GM12875 (cell line): ENCODE measurements around the gene PKP4.

Experiments used
- H3K4me3 ChIP-seq: one replicate; pipeline ENCODE4 v1.5.1; 2011; ENCODE audit warnings: low read depth, low read length, control low read depth
- CTCF ChIP-seq: IDR thresholded peaks from 2 replicates; pipeline ENCODE4 v1.5.1; 2011; ENCODE audit warnings: low read depth, mild to moderate bottlenecking, control low read depth, inconsistent platforms, low read length, moderate library complexity, borderline replicate concordance; ENCODE audit not compliant: insufficient read depth

Gene PKP4

GRCh38 chr2:158728422-158728821, 271.7 kb downstream of the PKP4 start:
- H3K4me3 ChIP-seq, result no peak overlapping the region
- TF ChIP-seq CTCF, result no peak

DNA sequence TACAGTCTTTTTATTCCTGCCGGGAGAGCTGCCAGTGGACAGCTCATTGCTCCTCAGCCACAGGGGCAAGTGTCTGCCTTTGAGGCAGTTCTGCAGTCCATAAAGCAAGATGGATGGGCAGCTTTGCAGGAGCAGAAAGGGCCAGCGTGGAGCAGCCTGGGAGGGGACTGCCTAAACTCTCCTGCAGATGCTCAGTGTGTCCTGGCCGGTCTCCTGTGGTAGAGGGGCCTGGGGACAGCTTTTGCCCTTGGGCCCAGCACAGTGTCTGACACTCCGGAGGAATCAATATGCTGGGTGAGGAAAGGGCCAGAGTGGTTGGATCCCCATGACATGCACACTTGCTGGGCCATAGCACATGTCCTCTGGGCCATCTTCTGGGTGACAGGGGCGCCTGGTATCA, 272.7 kb downstream of the PKP4 start:
- no peak overlapping the region for H3K4me3 ChIP-seq
- no peak for TF ChIP-seq CTCF

DNA sequence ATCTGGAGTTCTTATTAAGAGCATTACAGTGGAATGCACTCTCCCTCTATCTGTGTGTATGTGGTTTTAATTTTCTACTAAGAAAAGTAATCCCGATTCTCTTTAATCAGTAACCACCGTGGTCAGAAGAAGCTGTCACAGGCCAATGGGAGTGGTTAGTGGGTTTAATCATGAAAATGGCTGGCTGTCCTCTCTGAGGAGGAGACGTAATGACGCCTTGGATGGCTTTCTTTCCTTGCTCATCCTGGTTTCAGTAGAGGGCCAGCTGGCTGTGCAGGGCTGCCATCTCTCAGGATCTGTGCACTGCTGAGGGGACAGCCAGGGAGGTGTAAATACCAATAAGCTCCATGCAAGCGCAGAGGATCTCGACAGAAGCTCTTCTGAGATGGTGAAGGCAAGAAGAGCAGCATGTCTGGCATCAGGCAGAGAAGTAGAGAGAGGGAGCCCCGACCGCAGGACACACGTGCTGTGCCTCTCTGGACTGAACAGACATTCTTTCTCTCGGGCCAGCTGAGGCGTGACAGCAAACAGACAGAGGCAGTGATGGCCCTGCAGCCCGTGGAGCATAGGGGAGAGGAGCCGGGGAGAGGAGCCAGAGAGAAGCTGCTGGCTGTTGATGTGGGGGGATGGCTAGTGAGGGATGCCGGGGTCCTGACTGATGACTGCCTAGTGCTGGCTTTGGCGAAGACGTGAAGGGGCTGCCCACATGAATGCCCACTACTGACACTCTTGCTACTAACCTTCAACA, 273.3 kb downstream of the PKP4 start:
- no peak for TF ChIP-seq CTCF
- no peak overlapping the region for H3K4me3 ChIP-seq

DNA sequence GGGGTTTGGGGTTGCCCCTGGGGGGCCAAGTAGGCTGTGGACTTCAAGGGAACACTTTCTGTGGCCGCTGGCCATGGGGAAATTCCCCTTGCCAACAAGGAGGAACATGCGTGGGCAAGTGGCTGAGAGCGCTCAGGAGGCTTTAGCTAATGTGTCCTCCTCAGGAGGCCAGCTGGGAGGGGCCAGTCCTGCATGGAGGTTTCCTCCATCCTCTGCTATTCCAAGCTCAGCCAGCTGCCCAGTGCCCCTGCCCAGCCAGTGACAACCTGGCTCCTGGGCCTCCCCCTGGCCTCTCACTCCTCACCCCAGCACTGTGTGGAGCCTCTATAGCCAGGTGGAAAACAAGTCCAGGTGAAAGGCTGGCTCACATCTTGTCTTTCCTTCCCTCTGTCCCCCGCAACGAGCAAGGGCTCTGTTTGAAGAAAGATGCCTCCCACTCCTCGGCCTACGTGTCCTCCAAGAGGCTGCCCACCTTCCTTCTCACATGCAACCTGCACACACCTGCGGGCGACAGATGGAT, 273.9 kb downstream of the PKP4 start:
- H3K4me3 ChIP-seq, result no peak overlapping the region
- TF ChIP-seq CTCF, result no peak

DNA sequence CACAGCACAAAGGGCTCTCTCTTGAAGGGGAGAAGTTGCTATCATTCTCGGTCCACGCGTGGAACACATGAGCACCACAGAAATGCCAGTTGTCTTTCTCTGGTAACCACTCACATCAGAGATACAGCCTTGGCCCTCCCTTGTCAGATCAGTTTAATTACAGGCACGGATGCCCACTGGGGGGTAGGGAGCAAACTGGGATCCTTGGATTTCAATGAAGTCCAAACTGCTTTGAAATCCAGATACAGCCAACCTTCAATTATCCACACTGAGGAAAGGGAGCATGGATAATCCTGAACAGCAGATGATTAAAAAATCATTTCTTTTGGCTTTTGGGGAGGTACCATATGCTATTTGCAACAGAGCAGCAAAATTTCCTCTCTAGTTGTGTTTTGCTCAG, 274.6 kb downstream of the PKP4 start:
- no peak overlapping the region for H3K4me3 ChIP-seq
- TF ChIP-seq CTCF, result no peak
